ENCODE measurements around the gene ENTPD3. TPM values are rescaled to one million over a fixed set of nuclear protein-coding genes. Genes with fewer than 3 reads are reported as not detected.

The ENTPD3 gene
- polyA plus RNA-seq, 1 donor (not counting 4 experiments of a cell fraction or from before 2014, with no cell fraction given): 12.9 TPM

DNA sequence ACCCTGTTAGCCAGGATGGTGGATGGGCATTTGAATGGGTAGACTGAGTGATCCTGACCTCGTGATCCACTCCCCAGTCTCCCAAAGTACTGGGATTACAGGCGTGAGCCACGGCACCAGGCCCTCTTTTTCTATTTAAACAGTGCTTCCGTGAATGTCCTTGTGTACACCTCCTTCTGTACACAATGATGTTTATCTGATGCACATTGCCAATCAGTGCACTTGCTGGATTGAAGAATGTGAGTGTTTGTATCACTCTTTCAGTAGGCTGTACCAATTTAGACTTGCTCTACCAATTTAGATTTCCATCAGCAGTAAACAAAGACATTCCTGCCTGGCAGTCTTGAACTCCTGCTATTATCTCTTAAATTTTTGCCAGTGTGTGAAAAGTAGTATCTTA is 81.0 kb downstream of the ENTPD3 start:
- Histone ChIP-seq H3K4me2 (ENCODE audit: control insufficient read depth, extremely low read depth, insufficient read depth, low read depth, low read length) (no peak overlapping the region), H3K36me3 (ENCODE audit: control insufficient read depth in 2 of 2, extremely low read depth in 1 of 2, insufficient read depth in 2 of 2, low read length in 2 of 2) (peaks cover 10 to 22% of the 10 kb centered on the region in 2 experiments), H3K9me3 (ENCODE audit: control insufficient read depth, low read depth, low read length) (no peaks in the 10 kb centered on the region), H3K4me3 (ENCODE audit: control insufficient read depth in 2 of 3, extremely low read depth in 1 of 3, insufficient read depth in 2 of 3, low read depth in 1 of 3, low read length in 3 of 3) (no peak overlapping the region), H3K27me3 (ENCODE audit: control insufficient read depth, extremely low read depth, insufficient read depth, low read length) (no peaks in the 10 kb centered on the region), H3K27ac (ENCODE audit: control insufficient read depth, insufficient read depth, low read length) (no peak overlapping the region), H2AFZ (ENCODE audit: control insufficient read depth, low read length) (no peak overlapping the region), H3K9ac (ENCODE audit: control insufficient read depth, extremely low read depth, insufficient read depth, low read length) (no peak overlapping the region), H3K9me1 (ENCODE audit: control insufficient read depth, extremely low read depth, insufficient read depth, low read length) (no peaks in the 10 kb centered on the region), H4K20me1 (ENCODE audit: control insufficient read depth, extremely low read depth, insufficient read depth, low read length) (peaks cover 6% of the 10 kb centered on the region), H3K79me2 (ENCODE audit: control insufficient read depth, insufficient read depth, low read length) (no peaks in the 10 kb centered on the region), H3K4me1 (ENCODE audit: control insufficient read depth, extremely low read depth, insufficient read depth, low read length) (no peaks in the 10 kb centered on the region)
- TF ChIP-seq EZH2 (IDR thresholded peaks at IDR 0.05; ENCODE audit: low read length): no peak
- DNase-seq (ENCODE audit: low read depth, low spot score): no peak
- FAIRE-seq: no peak
- dilution Hi-C loops (cut with MboI; ENCODE audit: extremely low pct_ligation_motif_present, low sequenced_read_pairs): no loop called here

DNA sequence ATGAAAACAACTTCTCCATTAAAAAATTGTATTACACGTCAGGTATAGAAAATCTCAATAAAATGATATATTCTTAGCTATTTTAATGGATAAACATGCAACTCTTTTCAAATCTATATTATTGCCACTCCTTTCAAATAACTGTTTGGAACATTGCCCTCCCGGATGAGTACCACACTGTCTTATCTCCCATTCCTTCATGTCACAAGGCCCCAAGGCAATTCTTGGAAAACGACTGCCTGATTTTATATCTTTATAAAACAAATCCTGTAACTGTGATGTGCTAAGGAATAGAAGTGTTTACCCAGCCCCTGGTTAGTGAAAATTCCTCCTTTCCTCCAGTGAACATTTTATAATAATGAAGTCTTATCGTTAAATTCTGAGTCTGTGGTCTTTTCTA is 83.7 kb downstream of the ENTPD3 start:
- no peak overlapping the region for H3K27ac ChIP-seq (ENCODE audit: control insufficient read depth, insufficient read depth, low read length)
- H3K27me3 ChIP-seq (ENCODE audit: control insufficient read depth, extremely low read depth, insufficient read depth, low read length): no peaks in the 10 kb centered on the region
- no peak overlapping the region for H3K4me3 ChIP-seq (ENCODE audit: control insufficient read depth in 2 of 3, extremely low read depth in 1 of 3, insufficient read depth in 2 of 3, low read depth in 1 of 3, low read length in 3 of 3)
- no peak for FAIRE-seq
- DNase-seq (ENCODE audit: low read depth, low spot score): no peak
- dilution Hi-C loops (cut with MboI; ENCODE audit: extremely low pct_ligation_motif_present, low sequenced_read_pairs): no loop called here
- no peak overlapping the region for H2AFZ ChIP-seq (ENCODE audit: control insufficient read depth, low read length)
- no peak overlapping the region for H3K4me2 ChIP-seq (ENCODE audit: control insufficient read depth, extremely low read depth, insufficient read depth, low read depth, low read length)
- peaks cover 0 to 3% of the 10 kb centered on the region in 2 experiments for H3K36me3 ChIP-seq (ENCODE audit: control insufficient read depth in 2 of 2, extremely low read depth in 1 of 2, insufficient read depth in 2 of 2, low read length in 2 of 2)
- H3K79me2 ChIP-seq (ENCODE audit: control insufficient read depth, insufficient read depth, low read length): no peaks in the 10 kb centered on the region
- no peaks in the 10 kb centered on the region for H4K20me1 ChIP-seq (ENCODE audit: control insufficient read depth, extremely low read depth, insufficient read depth, low read length)
- no peaks in the 10 kb centered on the region for H3K9me1 ChIP-seq (ENCODE audit: control insufficient read depth, extremely low read depth, insufficient read depth, low read length)
- H3K9me3 ChIP-seq (ENCODE audit: control insufficient read depth, low read depth, low read length): no peaks in the 10 kb centered on the region
- no peaks in the 10 kb centered on the region for H3K4me1 ChIP-seq (ENCODE audit: control insufficient read depth, extremely low read depth, insufficient read depth, low read length)
- H3K9ac ChIP-seq (ENCODE audit: control insufficient read depth, extremely low read depth, insufficient read depth, low read length): no peak overlapping the region
- no peak for TF ChIP-seq EZH2 (IDR thresholded peaks at IDR 0.05; ENCODE audit: low read length)
- TF ChIP-seq, protein P1, sequence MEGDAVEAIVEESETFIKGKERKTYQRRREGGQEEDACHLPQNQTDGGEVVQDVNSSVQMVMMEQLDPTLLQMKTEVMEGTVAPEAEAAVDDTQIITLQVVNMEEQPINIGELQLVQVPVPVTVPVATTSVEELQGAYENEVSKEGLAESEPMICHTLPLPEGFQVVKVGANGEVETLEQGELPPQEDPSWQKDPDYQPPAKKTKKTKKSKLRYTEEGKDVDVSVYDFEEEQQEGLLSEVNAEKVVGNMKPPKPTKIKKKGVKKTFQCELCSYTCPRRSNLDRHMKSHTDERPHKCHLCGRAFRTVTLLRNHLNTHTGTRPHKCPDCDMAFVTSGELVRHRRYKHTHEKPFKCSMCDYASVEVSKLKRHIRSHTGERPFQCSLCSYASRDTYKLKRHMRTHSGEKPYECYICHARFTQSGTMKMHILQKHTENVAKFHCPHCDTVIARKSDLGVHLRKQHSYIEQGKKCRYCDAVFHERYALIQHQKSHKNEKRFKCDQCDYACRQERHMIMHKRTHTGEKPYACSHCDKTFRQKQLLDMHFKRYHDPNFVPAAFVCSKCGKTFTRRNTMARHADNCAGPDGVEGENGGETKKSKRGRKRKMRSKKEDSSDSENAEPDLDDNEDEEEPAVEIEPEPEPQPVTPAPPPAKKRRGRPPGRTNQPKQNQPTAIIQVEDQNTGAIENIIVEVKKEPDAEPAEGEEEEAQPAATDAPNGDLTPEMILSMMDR (optimal IDR thresholded peaks at IDR 0.05 in 1 of 3, IDR thresholded peaks at IDR 0.05 in 1 of 3, conservative IDR thresholded peaks at IDR 0.05 in 1 of 3; ENCODE audit: extremely low read depth in 1 of 3, insufficient read depth in 2 of 3, low read length in 3 of 3): no peak

All from keratinocyte (primary cell).